DMS53 treated with DMSO at 0.1 percent for 48 hours (cell line): ENCODE results near the gene PLCG2.

Experiments
- DNase-seq: peaks from one replicate; lab custom pipeline; 2025; ENCODE audit not compliant: unreplicated experiment; lab: John Stamatoyannopoulos, UW

Gene PLCG2

DNA sequence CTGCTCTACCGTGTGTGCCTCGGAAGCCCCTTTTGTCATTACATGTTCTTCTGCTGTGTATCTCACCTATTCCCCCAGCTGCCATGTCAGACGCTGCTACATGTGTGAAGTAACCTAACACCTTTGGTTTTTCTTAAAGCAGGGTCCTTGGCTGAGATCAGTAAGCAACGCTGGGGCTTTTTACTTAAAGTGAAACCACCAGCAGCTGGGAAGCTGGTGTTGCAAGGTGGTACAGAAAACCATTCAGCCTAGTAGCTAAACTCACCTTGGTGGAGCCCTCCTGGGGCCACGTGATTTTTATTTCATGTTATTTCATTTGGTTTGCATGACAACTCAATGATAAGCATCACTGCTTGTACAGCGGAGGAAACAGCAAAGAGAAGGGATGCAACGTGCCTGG, 62.6 kb downstream of the PLCG2 start:
- DNase-seq = no peak

DNA sequence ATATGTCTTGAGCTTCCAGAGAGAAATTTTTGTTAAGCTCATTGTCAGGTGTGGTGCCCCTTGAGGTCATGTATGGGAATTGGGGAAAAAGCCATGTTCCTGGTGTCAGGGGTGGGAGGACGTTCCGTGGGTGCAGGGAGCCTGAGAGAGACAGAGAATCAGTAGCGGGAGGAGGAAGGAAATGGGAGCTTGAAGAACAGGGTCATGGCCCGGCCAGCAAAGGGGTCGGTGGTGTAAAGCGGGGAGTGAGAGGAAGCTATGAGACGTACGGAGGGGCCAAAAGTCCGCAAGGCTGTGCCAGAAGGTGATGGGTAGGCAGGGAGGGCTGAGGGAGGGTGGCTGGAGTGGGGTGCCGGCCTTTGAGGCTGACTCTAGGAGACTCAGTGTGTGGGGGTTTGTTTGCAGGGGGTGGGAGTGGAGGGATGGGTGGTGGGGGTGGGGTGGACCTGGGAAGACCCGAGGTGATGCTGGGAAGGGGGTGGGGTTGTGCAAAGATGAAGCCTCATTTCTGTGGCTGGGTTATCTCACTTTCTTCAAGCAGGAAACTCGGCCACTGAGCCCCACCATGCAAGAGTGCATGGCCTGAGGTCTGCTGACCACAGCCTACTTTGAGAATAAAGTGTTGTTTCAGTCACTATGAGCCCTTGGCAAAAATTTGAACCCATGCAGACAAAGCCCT, 63.6 kb downstream of the PLCG2 start:
- DNase-seq = no peak

DNA sequence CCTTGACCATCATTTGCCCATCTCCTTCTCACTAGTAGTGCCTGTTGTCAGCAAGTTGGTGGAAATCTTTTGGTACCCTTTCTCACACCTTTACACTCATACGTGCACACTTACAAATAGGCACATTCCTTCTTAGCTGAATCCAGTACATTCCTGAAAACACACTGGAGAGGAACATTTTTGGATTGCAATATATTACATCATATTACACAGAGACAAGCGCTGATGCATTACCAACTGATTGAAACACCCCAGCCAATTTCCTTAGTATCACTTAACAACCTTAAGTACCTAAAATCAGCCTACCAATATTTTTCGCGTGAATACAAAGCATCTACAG, 64.1 kb downstream of the PLCG2 start:
- no peak for DNase-seq

DNA sequence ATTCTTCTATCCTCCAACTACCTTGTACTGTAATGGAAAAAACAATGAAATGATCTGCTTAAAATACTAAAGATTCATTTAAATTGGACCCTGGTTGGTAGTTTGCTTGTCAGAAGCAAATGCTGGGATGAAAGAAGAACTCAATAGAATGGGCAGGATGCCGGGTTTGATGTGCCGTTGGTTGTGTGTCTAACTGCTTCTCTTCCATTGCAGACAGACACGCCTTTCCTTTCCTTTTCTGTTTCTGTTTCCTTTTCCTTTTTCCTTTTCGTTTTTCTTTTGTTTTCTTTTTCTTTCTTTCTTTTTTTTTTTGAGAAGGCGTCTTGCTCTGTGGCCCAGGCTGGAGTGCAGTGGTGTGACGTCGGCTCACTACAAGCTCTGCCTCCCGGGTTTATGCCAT, 64.6 kb downstream of the PLCG2 start:
- no peak for DNase-seq

DNA sequence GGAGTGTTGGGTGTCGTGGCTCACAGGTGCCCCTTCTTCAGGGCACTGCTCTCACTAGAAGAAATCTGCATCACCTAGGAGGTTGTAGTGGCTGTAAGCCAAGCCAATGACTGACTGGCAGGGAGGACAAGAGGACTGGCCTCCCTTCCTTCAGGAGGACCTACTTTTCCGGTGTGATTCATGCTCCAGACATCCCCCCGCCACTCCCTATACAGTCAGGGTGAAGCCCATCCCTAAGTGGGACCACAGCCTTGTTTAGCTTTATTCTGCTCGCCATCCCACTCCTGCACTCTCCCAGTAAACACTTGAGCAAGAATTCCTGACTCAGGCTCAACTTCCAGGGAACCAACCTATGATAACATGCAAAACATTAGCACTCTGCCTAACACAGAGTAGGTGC, 67.0 kb downstream of the PLCG2 start:
- no peak for DNase-seq

DNA sequence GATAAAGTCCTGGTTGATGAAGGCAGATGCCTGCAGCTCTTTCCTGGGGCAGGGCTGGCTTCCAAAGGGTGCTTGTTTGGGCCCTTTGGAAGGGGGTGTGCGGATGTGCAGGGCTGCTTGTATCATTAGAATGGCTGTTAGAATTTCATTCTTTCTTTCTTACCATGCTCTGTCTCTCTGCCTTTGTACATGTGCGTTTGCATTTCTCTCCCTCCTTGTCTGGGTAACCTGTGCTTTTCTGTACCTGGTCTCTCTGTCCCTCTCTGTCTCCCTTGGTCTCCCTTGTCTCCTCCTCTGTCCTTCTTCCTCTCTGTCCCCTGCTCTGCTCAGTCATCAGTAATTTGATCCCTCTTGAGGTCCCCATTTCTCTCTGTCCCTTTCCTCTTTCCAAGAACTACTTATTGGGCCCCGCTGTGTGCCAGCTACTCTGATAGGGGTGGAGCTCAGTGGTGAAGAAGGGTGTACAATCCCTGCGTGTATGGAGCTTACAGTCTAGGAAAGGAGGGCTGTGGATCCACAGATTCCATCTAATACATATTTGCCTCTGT, 69.3 kb downstream of the PLCG2 start:
- DNase-seq = no peak

DNA sequence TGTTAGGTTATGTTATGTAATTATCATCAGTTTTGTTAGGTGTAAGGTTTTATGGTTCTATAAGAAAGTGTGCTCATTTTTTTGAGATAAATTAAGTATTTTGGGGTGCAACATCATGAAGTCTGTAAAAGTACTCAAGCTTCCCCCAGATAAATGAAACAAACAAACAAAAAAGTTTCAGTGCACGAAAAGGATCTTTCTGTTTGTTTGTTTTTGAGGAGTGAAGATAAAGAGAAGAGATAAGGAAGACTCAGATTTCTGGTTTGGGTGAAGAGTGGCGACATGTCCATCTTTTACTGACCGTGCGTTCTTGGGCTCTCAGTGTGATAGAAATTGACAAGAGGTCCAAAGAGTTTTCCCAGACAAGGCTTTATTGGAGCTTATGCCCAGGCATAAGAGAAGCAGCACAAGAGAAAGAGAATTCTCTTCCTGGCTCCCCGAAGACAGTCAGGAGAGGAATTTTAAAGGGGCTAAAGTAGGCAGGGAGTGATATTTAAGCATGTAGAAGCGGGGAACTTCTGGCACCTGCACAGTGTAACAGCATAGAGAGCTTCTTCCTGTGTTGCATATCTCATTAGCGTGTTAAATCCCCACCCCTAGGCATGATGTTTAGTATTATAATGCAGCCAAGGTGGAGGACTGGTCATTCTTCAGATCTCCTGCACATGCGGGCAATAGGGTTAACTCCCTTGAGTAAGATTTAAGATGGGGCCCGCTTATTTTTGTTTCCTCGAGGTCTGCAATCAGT, 71.3 kb downstream of the PLCG2 start:
- DNase-seq = no peak

DNA sequence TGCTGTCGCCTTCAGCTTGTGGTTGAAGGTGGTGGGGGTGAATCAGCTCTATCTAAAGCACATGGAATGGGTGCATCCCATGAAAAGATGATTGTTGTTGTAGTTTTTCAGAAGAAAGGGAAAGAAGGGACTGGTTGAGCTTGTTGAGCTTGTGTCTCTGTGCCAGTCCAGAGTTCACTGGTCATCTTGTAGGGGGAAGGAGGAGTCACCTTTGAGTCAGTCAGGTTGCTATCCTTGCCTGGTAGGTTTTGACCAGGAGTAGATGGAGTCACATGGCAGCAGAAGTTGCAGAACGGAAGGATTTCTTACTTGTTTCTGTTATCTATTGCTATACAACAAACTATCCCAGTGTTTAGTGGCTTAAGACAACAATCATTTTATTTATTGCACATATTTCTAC, 73.3 kb downstream of the PLCG2 start:
- no peak for DNase-seq

DNA sequence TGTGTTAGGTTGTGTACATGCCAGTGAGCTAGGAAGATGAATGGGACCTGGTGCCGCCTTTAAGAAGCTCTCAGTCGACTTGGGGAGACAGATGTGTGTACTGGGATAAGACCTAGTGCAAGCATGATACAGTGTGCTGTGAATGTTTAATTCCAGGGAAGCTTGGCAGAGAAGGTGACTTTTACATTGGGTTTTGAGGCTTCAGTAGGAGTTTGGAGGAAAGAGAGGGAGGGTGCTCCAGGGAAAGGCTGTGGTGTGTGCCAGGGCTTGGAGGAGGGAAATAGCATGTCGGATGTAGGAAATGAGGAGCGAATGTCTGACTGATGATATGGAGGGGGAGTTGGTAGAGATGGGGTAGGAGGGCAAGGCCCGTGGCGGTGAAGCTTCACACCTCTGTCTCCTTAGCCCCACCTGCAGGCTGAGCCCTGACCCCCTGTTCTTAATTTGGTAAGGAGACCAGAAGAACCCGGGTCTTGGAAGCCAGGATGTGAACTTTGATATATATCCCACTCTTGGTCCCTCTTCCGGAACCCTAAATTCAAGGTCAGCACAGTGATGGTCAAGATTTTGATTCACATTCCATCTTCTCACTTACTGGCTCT, 76.6 kb downstream of the PLCG2 start:
- DNase-seq = no peak

DNA sequence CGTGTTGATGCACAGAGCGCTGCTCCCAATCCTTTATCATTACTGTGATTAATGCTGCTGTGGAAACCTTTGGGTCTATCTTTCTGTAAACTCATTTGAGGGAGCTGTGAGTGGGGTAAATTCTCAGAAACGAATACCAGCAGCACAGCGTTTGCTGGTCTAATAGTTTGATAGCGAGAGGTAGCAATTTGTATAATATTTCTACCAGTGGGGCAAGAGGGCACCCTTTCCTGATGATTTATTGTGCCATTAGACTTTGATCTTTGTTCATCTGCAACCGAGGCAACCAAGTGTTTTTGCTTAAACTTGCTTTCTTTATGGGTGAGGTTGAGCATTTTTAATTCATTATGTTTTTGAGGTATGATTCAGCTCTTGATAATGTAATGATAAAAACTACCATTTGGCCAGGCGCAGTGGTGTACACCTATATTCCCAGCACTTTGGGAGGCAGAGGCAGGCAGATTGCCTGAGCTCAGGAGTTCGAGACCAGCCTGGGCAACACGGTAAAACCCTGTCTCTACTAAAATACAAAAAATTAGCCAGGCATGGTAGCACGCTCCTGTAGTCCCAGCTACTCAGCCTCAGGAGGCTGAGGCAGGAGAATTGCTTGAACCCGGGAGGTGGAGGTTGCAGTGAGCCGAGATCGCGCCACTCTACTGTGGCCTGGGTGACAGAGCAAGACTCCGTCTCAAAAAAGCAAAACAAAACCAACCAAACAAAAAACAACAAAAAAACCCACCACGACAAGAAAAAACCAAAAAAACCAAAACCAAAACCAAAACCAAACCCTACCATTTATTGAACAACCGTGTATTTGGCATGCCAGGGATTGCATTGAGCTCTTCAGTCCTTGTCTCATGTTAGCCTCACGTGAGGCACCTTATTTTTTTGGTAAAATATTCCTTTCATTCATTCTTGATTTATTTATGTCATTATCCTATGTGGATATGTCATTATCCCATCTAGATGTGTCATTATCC, 81.5 kb downstream of the PLCG2 start:
- DNase-seq = no peak

DNA sequence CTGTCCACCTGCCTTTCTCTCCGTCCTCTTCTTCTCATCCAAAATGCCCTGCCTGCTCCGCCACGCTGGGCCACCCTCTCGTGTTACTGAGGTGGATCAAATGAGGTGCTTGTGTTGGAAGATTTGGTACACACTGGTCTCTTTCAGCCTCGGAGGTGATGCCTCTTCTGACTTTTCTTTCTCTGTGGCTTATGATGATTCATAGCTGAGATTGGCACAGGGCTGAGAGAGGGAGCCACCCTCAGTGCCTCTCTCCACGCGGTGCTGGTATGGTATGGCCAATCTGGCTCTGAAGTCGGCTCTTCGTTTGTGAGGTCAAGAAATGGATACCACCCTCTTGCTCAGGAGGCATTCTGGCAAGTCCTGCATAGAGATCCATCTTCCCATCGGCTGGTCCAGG, 82.4 kb downstream of the PLCG2 start:
- DNase-seq = no peak

DNA sequence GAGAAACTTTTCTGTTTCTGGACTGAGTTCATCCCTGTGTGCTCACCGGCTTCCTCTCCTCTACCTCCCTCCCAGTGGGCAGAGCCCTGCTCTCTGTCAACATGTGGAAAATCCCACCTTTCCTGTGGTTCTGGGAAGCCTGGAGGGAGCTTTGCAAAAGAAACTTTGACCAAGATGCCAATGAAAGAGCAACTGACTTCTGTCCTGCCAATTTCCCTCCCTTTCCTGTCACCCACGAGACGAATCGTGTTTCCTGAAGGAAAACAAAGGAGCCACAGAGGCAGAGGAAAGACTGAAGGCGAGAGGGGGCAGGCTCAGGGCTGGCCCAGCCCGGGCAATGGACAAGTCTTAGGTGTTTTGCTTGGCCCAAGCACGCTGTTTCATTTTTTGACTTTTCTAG, 82.8 kb downstream of the PLCG2 start:
- no peak for DNase-seq

DNA sequence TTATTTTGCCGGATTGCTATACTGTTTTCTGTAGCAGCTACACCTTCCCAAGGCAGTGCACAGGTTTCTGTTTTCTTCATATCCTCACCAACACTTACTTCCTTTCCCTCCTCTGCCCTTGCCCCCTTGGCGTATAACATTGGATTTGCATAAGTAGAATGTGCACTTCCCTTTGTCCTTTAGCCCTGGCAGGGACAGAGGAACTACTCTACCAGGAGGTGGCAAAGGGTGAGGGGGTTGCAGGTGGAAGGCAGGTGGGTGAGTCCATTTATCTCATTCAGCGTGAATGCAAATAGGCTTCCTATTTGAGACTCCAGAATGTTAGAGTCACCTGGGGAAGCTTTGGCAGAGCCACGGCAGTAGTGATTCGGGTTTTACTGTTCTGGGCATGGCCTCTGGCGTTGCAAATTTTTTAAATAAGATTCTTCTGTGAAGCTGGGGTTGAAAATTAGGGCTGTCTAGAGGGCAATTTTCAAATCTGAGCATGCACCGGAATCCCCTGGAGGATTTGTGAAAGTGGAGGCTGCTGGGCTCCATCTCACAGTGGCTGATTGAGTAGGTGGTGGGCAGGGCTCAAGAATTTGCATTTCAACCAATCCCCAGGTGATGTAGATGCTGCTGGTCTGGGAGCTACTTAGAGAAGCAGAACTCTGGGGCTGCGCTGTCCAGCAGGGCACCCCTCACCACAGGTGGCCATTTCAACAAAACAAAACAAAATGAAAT, 84.7 kb downstream of the PLCG2 start:
- DNase-seq = no peak

DNA sequence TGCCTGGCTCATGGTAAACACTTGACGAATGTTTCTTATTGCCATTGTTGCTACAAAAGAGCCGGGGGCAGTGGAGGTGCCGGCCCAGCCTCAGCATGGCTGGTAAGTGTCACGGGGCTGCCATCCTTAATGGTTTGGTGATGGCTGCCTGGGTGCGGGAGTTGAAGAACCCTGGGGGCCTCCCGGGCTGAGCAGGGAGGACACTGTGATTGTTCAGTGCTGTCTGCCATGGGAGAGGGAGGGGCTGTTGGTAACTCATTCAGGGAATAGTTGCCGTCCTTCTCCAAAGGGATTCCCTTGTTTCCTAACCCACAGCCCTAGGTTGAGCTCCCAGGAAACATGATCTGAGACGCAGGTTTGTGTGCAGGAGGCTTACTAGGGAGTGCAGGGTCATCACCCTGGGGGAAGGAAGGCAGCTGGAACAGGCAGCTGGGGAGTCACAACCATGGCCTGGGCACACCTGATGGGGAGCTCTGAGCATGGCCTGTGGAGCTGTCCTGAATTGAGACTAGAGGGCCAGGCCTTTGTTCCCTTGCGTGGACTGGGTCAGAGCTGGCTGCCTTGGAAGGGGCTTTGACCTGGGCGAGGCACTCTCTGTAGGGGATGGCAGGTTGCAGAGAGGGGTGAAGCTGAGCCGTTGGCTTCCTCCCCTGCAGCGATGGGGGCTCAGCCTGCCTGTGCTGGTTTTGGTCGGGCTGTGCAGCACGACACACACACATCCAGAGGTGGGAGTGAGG, 85.7 kb downstream of the PLCG2 start:
- no peak for DNase-seq

DNA sequence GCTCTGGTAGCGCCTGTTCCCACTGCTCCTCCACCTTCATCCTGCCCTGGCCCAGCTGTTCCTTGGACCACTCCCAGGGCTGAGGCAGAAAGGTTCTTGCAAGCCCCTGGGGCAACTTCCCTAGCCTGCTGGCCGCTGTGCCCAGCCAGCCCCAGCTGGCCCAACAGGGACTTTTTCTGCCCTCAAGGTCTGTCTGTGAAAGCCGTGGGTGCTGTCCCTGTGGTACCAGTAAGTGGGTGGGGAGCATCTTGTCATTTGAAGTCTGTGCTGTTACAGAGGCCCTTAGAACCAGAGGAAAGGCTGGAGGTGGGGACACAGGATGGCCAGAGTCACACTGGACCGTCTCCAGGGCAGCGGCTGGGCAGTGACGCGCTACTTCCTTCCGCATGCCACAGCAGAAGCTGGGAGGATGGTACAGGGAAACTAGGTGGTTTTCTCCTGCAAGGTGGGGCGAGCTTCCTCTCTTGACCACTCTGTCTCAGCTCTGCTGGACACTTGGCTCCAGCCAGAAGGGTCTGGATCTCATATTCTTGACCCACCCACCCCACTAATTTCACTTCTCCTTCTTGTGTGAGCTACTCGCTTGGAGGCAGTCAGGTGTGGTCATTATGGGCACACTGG, 87.8 kb downstream of the PLCG2 start:
- DNase-seq = no peak

DNA sequence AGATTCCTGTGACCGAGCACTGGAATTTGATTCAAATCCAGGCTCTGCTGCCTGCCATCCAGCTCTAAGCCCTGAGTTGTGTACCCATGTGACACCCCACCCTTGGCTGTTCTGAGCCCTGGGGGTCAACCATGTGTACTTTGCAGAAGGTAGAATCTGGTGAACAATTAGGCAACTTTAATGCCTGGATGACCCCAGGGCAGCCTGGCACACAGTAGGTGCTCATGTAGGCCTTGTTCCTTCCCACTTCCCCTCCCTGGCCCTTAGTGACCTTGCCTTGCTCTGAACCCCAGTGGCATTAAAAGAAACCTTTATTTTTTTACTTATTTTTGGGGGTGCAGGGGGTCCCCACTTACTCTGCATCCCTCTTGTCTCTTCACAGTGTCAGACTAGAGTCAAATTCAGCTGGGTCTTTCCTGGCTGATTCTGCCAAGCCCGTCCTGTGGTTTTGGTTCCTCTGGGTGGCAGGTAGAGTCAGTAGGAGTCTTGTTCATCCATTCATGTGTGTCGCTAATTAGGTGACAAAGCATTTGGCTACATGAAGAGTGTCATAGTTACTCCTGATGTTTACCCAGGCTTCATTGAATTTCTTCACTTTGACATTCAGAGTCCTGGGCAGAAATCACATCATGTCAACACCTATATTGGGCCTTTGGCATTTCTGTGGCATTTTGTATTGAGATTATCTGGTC, 89.1 kb downstream of the PLCG2 start:
- no peak for DNase-seq

DNA sequence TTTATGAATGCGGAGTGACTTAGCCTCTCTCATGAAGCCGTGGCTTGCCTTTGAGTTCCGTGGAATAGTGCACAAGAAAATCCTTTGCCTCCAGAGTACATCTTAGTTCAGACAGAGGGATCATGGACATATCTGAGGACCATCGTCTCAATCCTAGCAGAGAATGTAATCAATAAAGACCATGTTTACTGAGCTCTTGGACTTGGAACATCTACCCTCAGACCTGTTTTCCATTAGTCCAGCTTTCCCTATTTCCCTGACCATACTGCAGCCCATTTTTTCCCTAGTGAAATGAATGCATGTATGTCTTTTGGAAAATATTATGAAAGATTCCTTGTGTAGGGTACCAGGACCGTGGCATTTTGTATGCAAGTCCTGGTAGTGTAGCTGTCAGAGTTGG, 90.2 kb downstream of the PLCG2 start:
- DNase-seq = no peak

DNA sequence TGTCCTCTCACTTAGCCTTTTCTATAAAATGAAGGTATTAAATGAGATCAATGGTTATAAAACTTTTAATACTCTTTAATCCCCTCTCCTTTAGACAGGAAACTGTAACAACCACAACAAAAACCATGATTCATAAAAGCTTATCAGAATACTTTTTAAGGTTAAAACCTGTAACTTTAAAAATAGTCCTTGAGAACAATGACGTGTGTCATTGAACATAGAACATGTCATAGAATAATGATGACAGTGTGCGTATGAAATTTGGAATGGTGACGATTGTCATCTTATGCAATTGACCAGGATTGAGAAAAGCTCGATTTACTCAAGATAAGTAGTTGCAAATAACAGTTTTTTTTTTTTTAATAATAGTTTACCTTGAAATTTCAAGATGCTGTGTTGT, 94.1 kb downstream of the PLCG2 start:
- DNase-seq = no peak
